OCI-LY7 (cell line): Measurements from ENCODE around the gene TMEM255B.

Experiments
- CTCF ChIP-seq: fragments of 200-600 bp; sonication (generic); conservative IDR thresholded peaks from 2 replicates; pipeline ENCODE4 v1.5.1; 2014; ENCODE audit warnings: mild to moderate bottlenecking, antibody characterized with exemption, low read length, moderate library complexity, mixed read lengths
- EZH2phosphoT487 ChIP-seq: fragments of 200-600 bp; sonication (generic); IDR thresholded peaks from 2 replicates; pipeline ENCODE4 v1.6.1; 2018; ENCODE audit warnings: low read depth, borderline replicate concordance, mild to moderate bottlenecking, mixed run types, antibody characterized with exemption, low read length, moderate library complexity, mixed read lengths

DNA sequence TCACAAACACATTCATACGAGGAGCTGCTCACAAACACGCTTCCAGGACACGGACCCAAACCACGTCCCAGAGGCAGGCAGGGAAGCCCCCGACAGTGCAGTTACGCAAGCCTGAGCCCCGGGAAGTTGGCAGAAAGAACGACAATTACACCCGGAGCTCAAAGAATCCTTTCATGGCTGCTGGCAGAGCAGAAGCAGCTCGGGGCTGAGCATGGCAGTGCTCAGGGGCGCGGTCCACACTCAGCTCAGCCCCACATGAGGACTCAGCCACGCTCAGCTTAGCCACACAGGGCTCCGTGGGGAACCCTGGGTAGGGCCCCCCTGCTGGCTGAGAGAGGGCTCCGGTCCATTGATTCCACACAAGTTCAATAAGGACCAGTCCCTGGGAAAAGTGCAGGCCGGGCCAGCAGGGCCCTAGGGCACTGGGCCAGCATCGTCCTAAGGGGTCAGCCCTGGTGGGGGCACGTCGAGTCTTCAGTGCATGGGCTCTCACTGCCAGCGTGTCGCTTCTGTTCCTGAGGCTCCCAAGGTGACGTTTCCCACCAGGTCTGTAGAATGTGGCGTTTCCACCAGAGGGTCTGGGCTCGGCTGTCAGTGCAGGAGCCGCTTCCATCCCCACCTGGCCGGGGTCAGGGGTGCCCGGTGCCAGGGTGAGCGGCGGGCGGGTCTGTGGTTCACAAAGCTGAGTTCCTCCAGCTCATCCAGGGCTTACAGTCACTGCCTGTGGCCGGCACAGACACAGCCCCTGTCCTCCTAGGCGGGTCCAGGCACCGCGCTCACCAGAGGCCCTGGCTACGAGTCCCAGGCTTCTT lies 81.7 kb downstream of the TMEM255B start:
- TF ChIP-seq CTCF (no peak), EZH2phosphoT487 (no peak)
